Activated CD8-positive, alpha-beta memory T cell treated with anti-CD3 and anti-CD28 coated beads for 36 hours (primary cell): Measurements from ENCODE around the gene XPR1. TPM values are rescaled to one million over a fixed set of nuclear protein-coding genes. Genes with fewer than 3 reads are reported as not detected.

Experiments
- CTCF ChIA-PET: fragments of 350-600 bp; sonication (Branson Sonifier 250); formaldehyde crosslinking; loops from one replicate; lab custom pipeline; 2021; ENCODE audit warnings: antibody characterized with exemption; lab: Charles Lee
- POLR2A ChIA-PET: fragments of 350-600 bp; sonication (Branson Sonifier 250); formaldehyde crosslinking; loops from one replicate; lab custom pipeline; 2021; ENCODE audit warnings: antibody characterized with exemption; lab: Charles Lee
- total RNA-seq, 2 experiments: library from RNA; stranded (reverse); gene quantifications; one replicate each; pipeline ENCODE4 v1.2.3, GENCODE V29; 2021

The XPR1 gene
- 10 to 100 TPM; 20.7 to 22.1 TPM for total RNA-seq

DNA sequence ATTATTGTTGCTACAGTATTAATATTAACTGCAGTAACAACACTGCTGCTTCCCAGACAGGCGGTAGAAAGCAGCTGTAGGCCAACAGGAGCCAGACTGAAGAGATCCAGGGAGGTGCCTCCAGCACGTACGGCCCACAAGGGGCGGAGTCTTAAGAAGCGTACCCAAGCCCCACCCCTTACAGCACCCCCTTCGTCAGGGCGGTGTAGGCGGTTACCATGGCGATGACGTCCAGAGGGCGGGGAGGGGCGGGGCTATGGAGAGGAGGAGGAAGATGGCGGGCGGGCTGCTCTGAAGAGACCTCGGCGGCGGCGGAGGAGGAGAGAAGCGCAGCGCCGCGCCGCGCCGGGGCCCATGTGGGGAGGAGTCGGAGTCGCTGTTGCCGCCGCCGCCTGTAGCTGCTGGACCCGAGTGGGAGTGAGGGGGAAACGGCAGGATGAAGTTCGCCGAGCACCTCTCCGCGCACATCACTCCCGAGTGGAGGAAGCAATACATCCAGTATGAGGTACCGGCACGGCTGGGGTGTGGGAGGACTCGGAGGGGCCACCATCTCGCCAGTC is at the start of gene XPR1:
Gene XPR1 (plus strand): TSS at position 257 of the 560 bp plus-strand sequence. CDS start 180 bp downstream, at position 437.
- ChIA-PET POLR2A (interaction anchor here (0.7 to 2.2 kb wide), 3 partner anchors 14 to 129 kb away, joined by 3 to 8 read pairs (median 6); partner anchors contain the start of gene ACBD6), CTCF (interaction anchor here (1.0 to 1.8 kb wide), 3 partner anchors 13 to 230 kb away, joined by 4 to 5 read pairs (median 5); partner anchors contain the start of gene ACBD6)

DNA sequence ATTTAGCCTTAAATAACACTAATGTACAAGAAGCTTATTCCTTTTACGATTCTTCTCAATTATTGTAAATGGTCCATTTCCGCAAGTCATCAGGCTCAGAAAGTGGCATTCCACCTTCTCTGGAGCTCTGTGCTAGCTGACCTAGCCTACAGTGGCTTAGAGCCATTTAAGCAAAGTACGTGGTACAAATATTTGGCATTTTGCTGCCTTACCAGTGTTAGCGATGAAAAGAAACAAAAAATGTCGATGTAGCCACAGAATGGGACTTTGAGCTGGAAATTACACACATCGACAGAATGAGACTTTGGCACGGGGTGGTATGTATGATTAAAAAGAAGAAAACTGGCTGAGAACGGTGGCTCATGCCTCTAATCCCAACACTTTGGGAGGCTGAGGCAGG is 47.0 kb upstream of the XPR1 start:
- POLR2A ChIA-PET = interaction anchor here (0.6 kb wide), 1 partner anchor 275 kb away, joined by 5 read pairs; no protein-coding TSS in a partner anchor
- CTCF ChIA-PET = no interaction called here

DNA sequence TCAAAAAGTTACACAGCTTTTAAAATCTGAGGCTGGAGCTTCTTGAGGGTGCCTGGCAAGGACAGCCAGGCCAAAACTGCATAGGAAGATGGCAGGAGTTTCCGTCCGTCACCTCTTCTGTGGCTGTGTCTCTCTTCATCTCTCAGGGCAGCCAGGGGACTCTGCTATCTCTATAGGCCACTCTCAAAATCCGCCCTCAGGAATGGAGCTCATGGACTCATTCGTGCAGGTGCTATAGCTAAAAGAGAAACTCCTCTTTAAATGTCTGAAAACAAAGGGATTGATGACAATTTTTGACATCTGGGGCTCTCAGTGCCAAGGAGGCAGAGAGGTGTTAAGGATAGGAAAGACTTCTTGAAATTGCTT is 45.8 kb upstream of the XPR1 start:
- ChIA-PET CTCF (interaction anchor here (1.1 to 1.3 kb wide), 2 partner anchors 10 to 15 kb away, joined by 3 read pairs; no protein-coding TSS in a partner anchor), POLR2A (interaction anchor here (0.5 kb wide), 1 partner anchor 255 kb away, joined by 4 read pairs; no protein-coding TSS in a partner anchor)

DNA sequence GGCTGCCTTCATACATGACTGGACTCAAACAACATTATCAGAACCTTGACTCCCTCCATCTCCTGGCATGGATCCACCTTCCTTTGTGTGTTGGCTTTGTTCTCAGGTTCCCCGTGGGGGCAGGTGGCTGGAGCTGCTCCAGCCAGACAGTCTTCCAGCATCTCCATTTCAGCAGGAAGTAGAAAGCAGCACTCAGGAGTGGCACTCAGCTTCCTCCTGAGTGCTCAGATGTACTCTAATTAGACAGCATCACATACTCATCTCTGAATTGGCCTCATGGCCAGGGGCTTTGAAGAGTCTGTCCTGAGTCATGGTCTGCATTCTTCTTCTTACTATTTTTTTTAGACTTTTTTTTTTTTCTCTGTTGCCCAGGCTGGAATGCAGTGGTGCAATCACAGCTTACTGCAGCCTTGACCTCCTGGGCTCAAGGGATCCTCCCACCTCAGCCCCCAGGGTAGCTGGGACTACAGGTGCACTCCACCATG is 45.1 kb upstream of the XPR1 start:
- CTCF ChIA-PET = interaction anchor here (0.5 to 1.3 kb wide), 4 partner anchors 9 to 904 kb away, joined by 3 to 4 read pairs (median 3); no protein-coding TSS in a partner anchor

DNA sequence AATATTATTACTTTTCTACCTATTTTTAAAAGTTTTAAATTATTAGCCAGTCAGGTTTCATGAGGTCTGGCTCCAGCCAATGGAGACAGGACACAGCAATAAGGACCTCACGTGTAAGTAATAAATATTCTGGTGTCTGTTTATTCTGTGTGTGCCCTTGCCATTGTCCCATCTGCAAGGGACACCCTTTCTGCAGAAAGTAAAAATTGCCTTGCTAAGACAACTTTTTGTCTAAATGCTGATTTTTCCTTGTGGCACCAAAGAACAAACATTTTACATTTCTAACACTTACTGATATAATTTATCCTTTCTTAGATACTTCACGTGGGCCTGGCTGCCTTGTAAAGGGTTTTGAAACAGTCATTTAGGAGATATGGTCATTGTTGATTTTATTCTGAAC is 43.7 kb upstream of the XPR1 start:
- CTCF ChIA-PET = no interaction called here
- POLR2A ChIA-PET = no interaction called here

More for the DNA sequence above, 45.1 kb upstream of the XPR1 start:
- POLR2A ChIA-PET = no interaction called here

DNA sequence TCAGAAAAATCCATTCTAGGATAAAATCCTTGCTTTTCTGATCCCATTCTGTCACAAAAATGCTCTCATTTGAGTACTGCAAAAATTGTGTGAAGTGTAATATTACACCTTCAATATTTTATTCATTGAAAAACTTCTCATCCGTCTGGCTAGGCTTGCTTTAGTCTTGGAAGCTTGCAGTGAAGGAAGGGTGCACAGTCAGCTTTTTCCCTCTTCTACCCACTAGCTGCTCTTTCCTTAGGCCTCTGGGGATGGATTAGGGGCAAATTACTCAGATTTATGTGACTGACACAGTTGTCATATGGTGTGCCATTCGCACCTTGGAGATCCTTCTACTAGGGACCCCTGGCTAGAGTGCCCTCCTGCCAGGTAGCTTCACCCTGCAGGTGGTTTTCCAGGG is 40.9 kb upstream of the XPR1 start:
- CTCF ChIA-PET = no interaction called here

DNA sequence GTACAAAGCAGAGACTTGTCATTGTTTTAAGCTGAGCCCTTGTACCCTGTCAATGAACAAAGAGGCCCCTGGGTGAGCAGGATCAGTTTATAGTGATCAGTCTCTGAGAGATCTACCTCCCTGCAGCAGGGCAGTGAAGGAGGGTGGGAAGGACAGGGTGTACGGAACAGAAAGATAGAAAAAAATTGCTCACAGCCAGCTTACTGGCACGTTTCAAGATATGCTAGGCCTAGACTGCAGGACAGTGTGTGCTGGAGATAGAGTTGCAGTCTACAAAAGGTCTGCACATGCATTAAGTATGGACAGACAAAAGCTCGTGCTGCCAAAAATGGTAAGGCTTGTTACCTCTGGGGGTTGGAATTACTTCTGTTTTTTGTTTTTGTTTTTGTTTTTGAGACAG is 38.4 kb upstream of the XPR1 start:
- POLR2A ChIA-PET = no interaction called here
- CTCF ChIA-PET = no interaction called here

More for the DNA sequence above, 40.9 kb upstream of the XPR1 start:
- POLR2A ChIA-PET = no interaction called here

DNA sequence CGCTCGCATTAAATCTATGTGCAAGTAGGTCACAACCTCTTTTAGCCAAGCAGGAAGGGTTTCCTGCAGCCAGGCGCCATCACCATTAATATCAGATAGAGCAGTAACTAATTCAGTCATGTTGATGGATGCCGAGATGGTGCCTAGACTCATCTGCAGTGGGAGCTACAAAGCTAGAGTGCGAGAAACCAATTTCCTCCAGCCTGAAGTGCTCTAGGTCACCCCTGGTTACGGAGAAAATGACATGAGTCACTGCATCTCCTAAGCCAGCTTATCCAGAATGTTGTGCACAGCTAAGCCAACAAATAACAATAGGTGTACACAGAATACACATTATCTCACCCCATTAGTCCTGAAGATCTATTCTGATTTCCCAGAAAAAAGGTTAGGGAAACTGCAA is 37.1 kb upstream of the XPR1 start:
- CTCF ChIA-PET = no interaction called here

DNA sequence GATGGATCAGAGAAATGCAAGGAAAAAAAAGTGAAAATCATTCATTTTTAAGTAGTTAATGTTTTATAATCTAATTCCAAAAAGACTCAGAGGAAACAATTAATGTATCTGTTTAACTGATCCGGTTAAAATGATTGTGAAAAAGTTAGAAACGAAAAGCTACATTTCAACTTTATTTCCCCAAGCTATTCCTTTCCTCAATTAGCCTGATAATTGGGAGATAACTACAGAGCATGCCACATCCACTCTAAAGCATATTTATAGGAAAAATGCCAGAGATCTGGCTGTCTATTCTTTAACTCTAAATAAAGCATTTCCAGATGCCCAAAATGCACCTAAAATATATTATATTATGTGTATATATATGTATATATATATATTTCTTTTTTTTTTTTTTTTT is 35.9 kb upstream of the XPR1 start:
- ChIA-PET POLR2A (no interaction called here), CTCF (interaction anchor here (1.0 kb wide), 1 partner anchor 9 kb away, joined by 3 read pairs; no protein-coding TSS in a partner anchor)

More for the DNA sequence above, 37.1 kb upstream of the XPR1 start:
- POLR2A ChIA-PET = no interaction called here

DNA sequence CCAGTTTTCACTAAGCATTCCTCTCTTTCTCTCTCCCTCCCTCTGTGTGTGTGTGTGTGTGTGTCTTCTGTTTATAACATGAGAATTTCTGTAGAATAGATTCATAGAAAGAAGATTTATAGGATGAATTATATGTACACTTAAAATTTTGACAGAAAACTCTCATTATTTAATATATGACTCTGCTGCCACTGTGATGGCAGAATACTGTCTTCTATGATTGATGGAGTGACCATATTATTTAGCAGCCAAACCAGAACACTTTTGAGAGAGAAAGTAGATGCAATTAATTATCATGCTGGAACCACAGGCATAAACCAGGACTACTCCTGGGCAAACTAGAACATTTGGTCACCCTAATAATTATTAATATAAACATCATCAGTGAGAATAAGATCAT is 34.3 kb upstream of the XPR1 start:
- ChIA-PET POLR2A (no interaction called here), CTCF (no interaction called here)

DNA sequence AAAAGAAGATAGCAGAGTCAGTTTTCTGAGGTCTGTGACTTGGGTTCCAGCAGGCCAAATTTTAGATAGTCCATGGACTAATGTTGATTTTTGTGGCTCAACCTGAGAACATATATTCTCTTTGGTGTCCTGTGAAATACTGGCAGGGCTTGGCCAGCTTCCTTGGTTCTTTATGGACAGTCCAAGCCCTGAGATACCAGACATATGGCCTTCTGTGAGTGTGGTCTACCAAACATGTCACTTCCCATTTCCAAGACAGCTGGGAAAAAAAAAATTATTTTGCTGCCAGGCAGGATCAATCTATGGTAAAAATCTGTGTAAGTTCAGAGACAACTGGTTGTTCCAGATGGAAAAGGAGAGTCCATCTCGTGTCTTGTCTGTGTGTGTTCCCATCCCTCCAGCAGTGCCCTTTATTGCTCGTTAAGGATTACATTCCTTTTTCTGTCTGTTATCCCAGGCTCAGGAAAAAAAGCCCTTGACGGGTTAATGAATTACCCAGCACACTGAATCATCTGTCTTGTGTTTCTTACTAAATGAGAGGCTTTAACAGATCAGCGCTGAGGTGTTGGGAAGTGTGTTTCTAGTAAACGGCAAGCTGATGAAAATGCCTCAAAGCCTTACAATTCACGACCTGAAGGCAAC is 33.4 kb upstream of the XPR1 start:
- CTCF ChIA-PET = no interaction called here
- POLR2A ChIA-PET = no interaction called here

DNA sequence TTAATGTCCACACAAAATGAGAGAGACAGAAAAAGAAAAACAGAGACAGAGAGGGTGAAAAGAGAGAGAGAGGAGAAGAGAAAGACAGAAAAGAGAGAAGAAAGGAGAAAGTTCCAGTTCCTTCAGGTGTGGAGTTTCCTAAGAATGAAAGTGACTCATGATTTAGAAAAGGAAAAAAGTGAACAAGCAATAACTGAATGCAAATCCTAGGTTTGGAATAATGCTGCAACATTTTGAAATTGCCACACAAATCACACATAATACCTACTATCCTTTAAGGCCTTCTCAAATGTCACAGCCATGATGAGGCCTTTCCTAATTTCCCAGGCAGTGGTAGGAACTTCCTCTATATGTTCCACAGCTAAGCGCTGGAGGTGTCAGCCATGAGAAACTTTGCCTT is 31.5 kb upstream of the XPR1 start:
- CTCF ChIA-PET = no interaction called here
- POLR2A ChIA-PET = no interaction called here

DNA sequence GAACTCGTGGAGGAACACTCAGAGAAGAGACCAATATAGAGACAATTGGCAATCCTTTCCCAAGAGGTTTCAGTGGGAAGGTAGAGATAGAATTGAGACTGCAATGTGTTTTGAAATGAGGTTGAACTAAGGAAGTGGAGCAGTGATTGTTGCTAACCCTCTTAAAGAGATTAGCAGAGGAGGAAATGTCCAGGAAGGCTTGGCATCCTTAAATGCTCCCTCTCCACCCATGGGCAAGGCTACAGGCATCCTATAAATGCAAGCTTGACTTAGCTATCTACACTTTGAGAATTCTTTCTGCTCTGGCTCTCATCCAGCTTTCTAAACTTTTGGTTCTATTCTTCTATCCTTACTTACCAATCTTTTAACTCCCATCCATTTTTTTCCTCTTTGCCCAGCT is 30.3 kb upstream of the XPR1 start:
- POLR2A ChIA-PET = no interaction called here
- CTCF ChIA-PET = interaction anchor here (0.6 kb wide), 1 partner anchor 12 kb away, joined by 4 read pairs; no protein-coding TSS in a partner anchor

DNA sequence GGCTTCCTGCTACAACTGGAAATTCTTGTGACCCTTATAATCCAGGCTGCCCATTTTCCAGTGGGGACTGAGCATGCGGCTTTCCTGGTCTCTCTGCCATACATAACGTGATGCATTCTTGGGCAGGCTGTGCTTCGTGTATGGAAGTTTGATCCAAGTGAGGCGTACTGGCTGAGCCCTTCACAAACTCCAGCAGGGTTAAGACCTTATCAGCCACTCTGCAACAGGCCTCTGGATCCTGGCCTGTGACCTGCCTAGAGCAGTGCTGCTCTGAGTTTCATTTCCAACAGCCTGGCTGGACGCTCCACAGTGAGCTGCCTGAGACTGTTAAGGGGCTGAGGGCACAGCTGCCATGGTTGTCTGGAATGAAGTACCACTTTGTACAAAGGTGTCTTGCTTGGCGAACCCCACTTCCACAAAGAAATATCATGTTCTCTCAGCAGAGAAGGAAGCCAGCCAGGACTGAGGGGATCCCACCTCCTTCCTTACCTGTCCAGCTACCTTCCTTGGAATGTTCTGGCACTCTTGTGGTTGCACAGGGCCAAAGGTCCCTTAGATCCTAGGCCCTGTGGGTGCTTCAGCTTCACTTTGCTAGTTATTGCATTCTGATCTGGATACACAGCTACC is 28.5 kb upstream of the XPR1 start:
- CTCF ChIA-PET = no interaction called here
- POLR2A ChIA-PET = no interaction called here

DNA sequence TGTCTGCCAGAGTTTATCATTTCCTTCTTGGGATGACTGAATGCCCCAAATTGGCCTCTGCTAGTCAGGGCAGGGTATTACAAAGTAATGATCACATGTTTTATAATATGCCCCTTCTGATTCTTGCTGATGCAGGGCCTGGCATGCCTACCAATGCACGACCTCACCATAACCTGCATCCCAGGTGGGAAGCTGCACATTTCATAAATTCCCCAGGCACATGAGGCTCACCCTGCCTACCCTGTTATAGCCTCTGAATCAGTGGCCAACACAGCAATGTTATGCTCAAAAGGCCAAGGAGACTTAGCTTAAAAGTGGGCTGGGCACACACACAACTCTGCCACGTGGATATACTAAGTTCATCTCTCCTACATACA is 28.0 kb upstream of the XPR1 start:
- CTCF ChIA-PET = no interaction called here

DNA sequence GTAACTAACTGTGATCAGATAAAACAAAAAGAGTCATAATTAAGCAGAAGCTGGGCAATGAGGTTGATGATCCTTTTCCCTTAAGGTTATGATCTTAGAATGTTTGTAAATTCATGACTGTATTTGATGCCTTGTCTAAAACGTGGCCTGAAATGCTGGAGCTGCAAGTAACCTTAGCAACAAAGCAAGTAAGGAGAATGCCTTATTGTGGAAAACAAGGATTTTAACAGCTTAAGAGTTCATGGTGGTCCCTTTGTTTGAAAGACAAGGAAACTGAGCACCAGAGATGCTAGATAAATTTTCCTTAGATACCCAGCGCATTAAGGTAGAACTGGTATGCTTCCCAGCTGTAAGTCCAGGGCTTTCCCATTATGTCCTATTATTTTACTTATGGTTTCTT is 25.7 kb upstream of the XPR1 start:
- POLR2A ChIA-PET = no interaction called here
- CTCF ChIA-PET = no interaction called here

More for the DNA sequence above, 28.0 kb upstream of the XPR1 start:
- POLR2A ChIA-PET = no interaction called here

DNA sequence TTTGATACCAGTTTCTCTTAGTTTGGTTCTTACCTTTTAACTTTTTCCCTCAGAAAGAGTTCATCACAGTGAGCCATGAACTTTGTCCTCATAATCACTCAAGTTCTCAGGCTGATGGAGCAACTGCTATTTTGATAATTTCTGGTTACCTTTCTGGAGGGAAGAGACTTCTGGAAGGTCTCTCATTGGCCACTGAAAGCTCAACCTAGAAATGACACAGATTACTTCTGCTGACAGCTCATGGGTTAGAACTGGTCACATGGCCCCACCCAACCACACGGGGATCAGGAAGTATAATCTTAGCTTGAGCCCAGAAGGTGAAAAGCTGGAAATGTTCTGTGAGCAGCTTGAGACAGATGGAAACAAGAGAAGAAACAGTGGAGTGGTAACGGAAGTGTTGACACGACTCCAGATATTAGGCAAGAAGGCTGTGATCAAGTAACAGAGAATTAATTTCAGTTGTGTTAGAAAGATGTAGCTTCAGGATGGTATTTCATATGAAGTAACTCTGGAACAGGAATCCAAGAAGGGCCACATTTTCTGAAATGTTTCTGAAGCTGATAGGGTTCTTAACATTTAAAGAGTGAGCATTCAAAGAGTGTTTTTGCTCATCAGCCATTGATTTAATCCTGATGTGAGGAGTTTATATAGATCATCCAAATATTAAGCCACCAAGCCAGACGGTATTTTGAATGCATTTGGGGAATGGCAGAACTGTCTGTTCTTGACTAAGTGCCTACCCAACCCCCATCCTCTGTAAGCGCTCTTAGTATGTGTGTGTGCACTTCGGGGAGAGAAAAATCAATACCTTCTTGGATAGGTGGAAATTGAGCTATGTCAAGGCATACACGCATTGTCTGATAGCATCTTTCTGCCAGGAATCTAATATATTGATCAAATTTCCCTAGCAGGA is 21.9 kb upstream of the XPR1 start:
- CTCF ChIA-PET = no interaction called here
- POLR2A ChIA-PET = no interaction called here

DNA sequence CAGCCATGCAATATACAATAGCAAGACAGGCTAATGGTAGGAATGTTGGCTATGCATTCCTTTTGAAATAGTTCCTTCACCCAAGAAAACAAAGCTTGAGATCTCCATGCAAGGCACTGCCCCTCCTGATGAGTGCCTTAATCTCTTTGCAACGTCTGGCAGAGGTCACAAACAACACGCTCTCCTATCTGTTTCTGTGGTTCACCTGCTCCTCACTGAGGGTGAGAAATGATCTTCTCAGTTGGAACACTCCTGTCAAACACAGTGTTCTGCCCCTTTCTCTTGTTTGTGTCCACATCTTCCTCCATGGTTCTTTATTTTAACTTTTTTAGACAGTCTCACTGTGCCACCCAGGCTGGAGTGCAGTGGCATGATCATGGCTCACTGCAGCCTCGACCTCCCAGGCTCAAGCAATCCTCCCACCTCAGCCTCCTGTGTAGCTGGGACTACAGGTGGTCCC is 21.2 kb upstream of the XPR1 start:
- CTCF ChIA-PET = no interaction called here
- POLR2A ChIA-PET = no interaction called here
